ENCODE measurements around the gene TOX2.

Gene TOX2

DNA sequence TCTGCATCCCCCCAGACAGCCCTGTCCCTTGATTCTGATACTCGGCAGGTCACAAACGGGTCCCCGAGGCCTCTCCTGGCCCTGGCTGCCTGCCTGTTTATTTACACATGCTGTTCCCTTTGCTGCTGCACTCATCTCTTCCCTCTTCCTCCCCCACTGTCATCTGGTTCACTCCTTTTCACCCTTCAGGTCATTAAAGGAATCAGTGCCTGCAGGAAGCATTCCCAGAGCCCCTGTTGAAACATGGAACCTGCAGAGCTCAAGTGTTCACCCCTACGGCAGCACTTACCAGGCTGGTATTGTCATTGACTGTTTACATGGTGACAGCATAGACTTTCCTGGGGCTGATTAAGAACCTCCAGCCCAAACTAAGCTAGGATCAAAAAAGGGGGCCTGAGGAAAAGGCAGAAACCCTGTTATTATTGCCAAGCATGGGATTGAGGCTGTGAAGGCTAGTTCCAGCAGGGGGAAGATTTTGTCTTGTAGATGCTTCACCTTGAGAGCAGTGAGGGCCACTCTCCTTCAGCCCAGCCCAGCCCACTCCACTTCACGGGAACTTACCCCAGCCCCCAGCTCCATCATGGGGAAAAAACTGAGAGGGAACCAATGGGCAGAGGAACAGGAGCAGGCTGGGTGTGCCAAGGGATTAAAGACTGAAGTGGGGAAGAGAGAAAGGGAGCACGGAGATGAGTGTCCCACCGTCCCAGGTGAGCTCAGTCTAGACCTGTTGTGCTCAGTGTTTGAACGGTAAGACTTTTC is 199.1 kb downstream of the TOX2 start:
- no peak for FAIRE-seq

DNA sequence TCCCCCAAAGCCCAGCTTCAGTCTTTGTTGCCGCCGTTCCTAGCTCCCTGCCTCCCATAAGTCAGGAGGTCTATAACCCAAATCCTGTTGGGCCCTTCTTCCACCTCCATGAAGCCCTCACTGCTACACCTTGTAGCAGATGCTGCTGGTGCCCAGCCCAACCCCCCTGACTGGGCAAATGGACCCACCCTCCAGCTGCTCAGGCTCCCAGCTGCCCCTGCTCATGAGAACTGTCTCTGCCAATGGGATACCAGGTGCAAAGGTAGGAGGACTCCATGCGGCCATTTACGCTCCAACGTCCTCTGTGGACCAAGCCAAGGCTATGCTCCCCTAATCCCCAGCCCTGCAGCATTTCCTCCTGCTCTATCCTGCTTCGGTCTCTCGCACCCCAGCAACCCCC is 200.5 kb downstream of the TOX2 start:
- no peak for FAIRE-seq

- FAIRE-seq = no peak
Measured at GRCh38 chr20:44115762-44116644, 201.4 kb downstream of the TOX2 start.

- no peak for FAIRE-seq
Measured at GRCh38 chr20:44117296-44118184, 202.9 kb downstream of the TOX2 start.

DNA sequence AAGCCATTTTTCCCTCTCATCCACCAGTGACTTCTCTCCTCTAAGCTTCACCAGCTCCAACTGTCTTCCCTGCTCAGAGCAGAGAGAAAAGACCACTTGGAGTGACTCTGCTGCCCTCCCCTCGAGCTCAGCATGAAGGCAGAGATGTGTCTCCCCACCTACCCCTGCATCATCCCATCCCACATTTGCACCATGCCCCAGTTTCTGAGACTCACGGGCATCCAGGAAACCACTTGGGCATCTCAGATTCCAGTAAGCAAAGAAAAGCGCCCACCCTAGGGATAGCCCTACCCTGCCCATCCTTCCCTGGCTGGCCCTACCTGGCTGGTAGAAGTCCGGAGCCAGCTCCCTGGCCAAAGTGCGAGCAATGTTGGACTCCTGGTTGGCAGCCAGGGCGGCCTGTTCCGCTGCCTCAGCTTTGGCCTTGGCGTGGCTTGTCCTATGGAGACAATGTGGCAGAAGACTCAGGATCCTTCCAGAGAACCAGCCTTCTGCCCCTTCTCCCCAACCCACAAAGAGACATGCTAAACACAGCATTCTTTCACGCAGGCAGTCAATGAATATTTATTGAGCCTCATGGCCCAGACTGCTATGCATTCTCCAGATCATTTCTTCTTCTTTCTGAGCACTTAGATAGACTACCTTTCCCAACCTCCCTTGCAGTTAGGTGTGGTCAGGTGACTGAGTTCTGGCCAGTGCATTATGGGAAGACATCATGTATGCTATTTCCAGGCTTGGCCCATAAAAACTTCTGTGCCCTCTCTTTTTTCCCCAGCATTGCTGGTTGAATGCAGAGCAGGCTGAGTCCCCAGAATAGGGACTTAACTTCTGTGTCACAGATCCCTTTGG is 203.8 kb downstream of the TOX2 start:
- FAIRE-seq = no peak

All from islet of Langerhans (tissue), 1 donor.